DMS114 treated with DMSO at 0.1 percent for 48 hours (cell line): ENCODE data around the gene GNA14.
"Not testable (repeated sequence)": the region's sequence is repeated elsewhere in the genome, so short reads cannot be mapped to it uniquely, and the experiment has no call there.

Source experiments
- DNase-seq: peaks from one replicate; lab custom pipeline; 2025; ENCODE audit not compliant: unreplicated experiment; lab: John Stamatoyannopoulos, UW

GNA14 gene

GRCh38 chr9:77647267-77648233 lies 572 bp downstream of the GNA14 start:
- DNase-seq = no peak

GRCh38 chr9:77643871-77644270 lies 4.3 kb downstream of the GNA14 start:
- no peak for DNase-seq

- no peak for DNase-seq
These were observed 7.2 kb downstream of the GNA14 start for GRCh38 chr9:77640741-77641580.

- no peak for DNase-seq
These were observed 15.5 kb downstream of the GNA14 start for GRCh38 chr9:77632652-77633051.

- not testable (repeated sequence) for DNase-seq
These were observed 19.3 kb downstream of the GNA14 start for GRCh38 chr9:77628864-77629263.

- no peak for DNase-seq
These were observed 31.9 kb downstream of the GNA14 start for GRCh38 chr9:77616191-77616590.

GRCh38 chr9:77614645-77615044 lies 33.5 kb downstream of the GNA14 start:
- no peak for DNase-seq

GRCh38 chr9:77606526-77606925 lies 41.6 kb downstream of the GNA14 start:
- DNase-seq = no peak

- no peak for DNase-seq
These were observed 42.5 kb downstream of the GNA14 start for GRCh38 chr9:77605449-77606220.

- DNase-seq = no peak
These were observed 43.8 kb downstream of the GNA14 start for GRCh38 chr9:77604316-77604715.

GRCh38 chr9:77602852-77603251 lies 45.3 kb downstream of the GNA14 start:
- DNase-seq = no peak

- no peak for DNase-seq
These were observed 46.5 kb downstream of the GNA14 start for GRCh38 chr9:77601476-77602099.

GRCh38 chr9:77600810-77601209 lies 47.3 kb downstream of the GNA14 start:
- no peak for DNase-seq

GRCh38 chr9:77599492-77599891 lies 48.6 kb downstream of the GNA14 start:
- DNase-seq = no peak

GRCh38 chr9:77598991-77599390 lies 49.1 kb downstream of the GNA14 start:
- no peak for DNase-seq

- no peak for DNase-seq
These were observed 49.6 kb downstream of the GNA14 start for GRCh38 chr9:77598524-77598923.

GRCh38 chr9:77597057-77597456 lies 51.1 kb downstream of the GNA14 start:
- no peak for DNase-seq

GRCh38 chr9:77595426-77596095 lies 52.6 kb downstream of the GNA14 start:
- no peak for DNase-seq

- DNase-seq = no peak
These were observed 53.2 kb downstream of the GNA14 start for GRCh38 chr9:77594963-77595362.

- DNase-seq = no peak
These were observed 54.6 kb downstream of the GNA14 start for GRCh38 chr9:77593528-77593927.
